ENCODE measurements around the gene EYS.
"Not testable (repeated sequence)": the region's sequence is repeated elsewhere in the genome, so short reads cannot be mapped to it uniquely, and the experiment has no call there.

EYS gene

GRCh38 chr6:64250126-64250525, 1456.9 kb downstream of the EYS start:
- H3K4me1 ChIP-seq (ENCODE audit: control extremely low read depth in 1 of 4, control insufficient read depth in 4 of 4, insufficient read depth in 4 of 4, low read length in 3 of 4) = peaks cover 0 to 6% (median 1%) of the 10 kb centered on the region in 4 experiments
- 100% methylated on average over 1 of the region's 3 CpGs for WGBS (ENCODE audit: insufficient coverage)
- H3K27ac ChIP-seq (ENCODE audit: insufficient read depth in 1 of 2, low read depth in 1 of 2, low read length in 2 of 2, poor library complexity in 1 of 2, severe bottlenecking in 2 of 2) = no peak overlapping the region
- H3K27me3 ChIP-seq (replicated peaks in 2 of 5; ENCODE audit: control insufficient read depth in 4 of 5, insufficient read depth in 5 of 5, low read length in 4 of 5) = no peaks in the 10 kb centered on the region
- no peak overlapping the region for H3K4me3 ChIP-seq (ENCODE audit: control insufficient read depth in 1 of 7, extremely low read depth in 1 of 7, insufficient read depth in 4 of 7, low read depth in 2 of 7, low read length in 6 of 7)
- no peak for DNase-seq
- no peaks in the 10 kb centered on the region for H3K9me3 ChIP-seq (ENCODE audit: control extremely low read depth in 1 of 5, control insufficient read depth in 4 of 5, insufficient read depth in 2 of 5, low read depth in 1 of 5, low read length in 4 of 5)
- ChIA-PET CTCF (no interaction called here), POLR2A (no interaction called here)
- H3K36me3 ChIP-seq (ENCODE audit: control insufficient read depth in 4 of 4, insufficient read depth in 4 of 4, low read length in 3 of 4) = no peaks in the 10 kb centered on the region

GRCh38 chr6:64249115-64249514, 1457.9 kb downstream of the EYS start:
- H3K4me1 ChIP-seq (ENCODE audit: control extremely low read depth in 1 of 4, control insufficient read depth in 4 of 4, insufficient read depth in 4 of 4, low read length in 3 of 4) = peaks cover 0 to 3% (median under 1%) of the 10 kb centered on the region in 4 experiments
- ChIA-PET CTCF (no interaction called here), POLR2A (no interaction called here)
- no peak overlapping the region for H3K27ac ChIP-seq (ENCODE audit: insufficient read depth in 1 of 2, low read depth in 1 of 2, low read length in 2 of 2, poor library complexity in 1 of 2, severe bottlenecking in 2 of 2)
- H3K4me3 ChIP-seq (ENCODE audit: control insufficient read depth in 1 of 7, extremely low read depth in 1 of 7, insufficient read depth in 4 of 7, low read depth in 2 of 7, low read length in 6 of 7) = no peak overlapping the region
- no peaks in the 10 kb centered on the region for H3K36me3 ChIP-seq (ENCODE audit: control insufficient read depth in 4 of 4, insufficient read depth in 4 of 4, low read length in 3 of 4)
- H3K9me3 ChIP-seq (ENCODE audit: control extremely low read depth in 1 of 5, control insufficient read depth in 4 of 5, insufficient read depth in 2 of 5, low read depth in 1 of 5, low read length in 4 of 5) = no peaks in the 10 kb centered on the region
- no peaks in the 10 kb centered on the region for H3K27me3 ChIP-seq (replicated peaks in 2 of 5; ENCODE audit: control insufficient read depth in 4 of 5, insufficient read depth in 5 of 5, low read length in 4 of 5)
- DNase-seq = no peak
- WGBS (ENCODE audit: insufficient coverage) = no CpG with 5 or more reads among the region's 1 CpG

GRCh38 chr6:64243618-64244017, 1463.4 kb downstream of the EYS start:
- Histone ChIP-seq H3K4me1 (ENCODE audit: control extremely low read depth in 1 of 4, control insufficient read depth in 4 of 4, insufficient read depth in 4 of 4, low read length in 3 of 4) (peaks cover 0 to 3% (median 0%) of the 10 kb centered on the region in 4 experiments), H3K27ac (ENCODE audit: insufficient read depth in 1 of 2, low read depth in 1 of 2, low read length in 2 of 2, poor library complexity in 1 of 2, severe bottlenecking in 2 of 2) (no peak overlapping the region), H3K9me3 (ENCODE audit: control extremely low read depth in 1 of 5, control insufficient read depth in 4 of 5, insufficient read depth in 2 of 5, low read depth in 1 of 5, low read length in 4 of 5) (peaks cover 0 to 2% (median 0%) of the 10 kb centered on the region in 5 experiments), H3K4me3 (ENCODE audit: control insufficient read depth in 1 of 7, extremely low read depth in 1 of 7, insufficient read depth in 4 of 7, low read depth in 2 of 7, low read length in 6 of 7) (no peak overlapping the region), H3K36me3 (ENCODE audit: control insufficient read depth in 4 of 4, insufficient read depth in 4 of 4, low read length in 3 of 4) (no peaks in the 10 kb centered on the region), H3K27me3 (replicated peaks in 2 of 5; ENCODE audit: control insufficient read depth in 4 of 5, insufficient read depth in 5 of 5, low read length in 4 of 5) (no peaks in the 10 kb centered on the region)
- POLR2A ChIA-PET = no interaction called here
- CTCF ChIA-PET = no interaction called here
- no peak for DNase-seq

- 100% methylated on average over 1 of the region's 2 CpGs for WGBS (ENCODE audit: insufficient coverage)
- H3K9me3 ChIP-seq (ENCODE audit: control extremely low read depth in 1 of 5, control insufficient read depth in 4 of 5, insufficient read depth in 2 of 5, low read depth in 1 of 5, low read length in 4 of 5); DNase-seq: not testable (repeated sequence)
These were observed 1468.1 kb downstream of the EYS start for GRCh38 chr6:64238908-64239307.

GRCh38 chr6:64238071-64238470, 1469.0 kb downstream of the EYS start:
- H3K27ac ChIP-seq (ENCODE audit: insufficient read depth in 1 of 2, low read depth in 1 of 2, low read length in 2 of 2, poor library complexity in 1 of 2, severe bottlenecking in 2 of 2) = no peak overlapping the region
- peaks cover 0 to 2% (median 0%) of the 10 kb centered on the region in 5 experiments for H3K9me3 ChIP-seq (ENCODE audit: control extremely low read depth in 1 of 5, control insufficient read depth in 4 of 5, insufficient read depth in 2 of 5, low read depth in 1 of 5, low read length in 4 of 5)
- ChIA-PET POLR2A (no interaction called here), CTCF (no interaction called here)
- H3K4me1 ChIP-seq (ENCODE audit: control extremely low read depth in 1 of 4, control insufficient read depth in 4 of 4, insufficient read depth in 4 of 4, low read length in 3 of 4) = no peaks in the 10 kb centered on the region
- no peak overlapping the region for H3K4me3 ChIP-seq (ENCODE audit: control insufficient read depth in 1 of 7, extremely low read depth in 1 of 7, insufficient read depth in 4 of 7, low read depth in 2 of 7, low read length in 6 of 7)
- H3K36me3 ChIP-seq (ENCODE audit: control insufficient read depth in 4 of 4, insufficient read depth in 4 of 4, low read length in 3 of 4) = no peaks in the 10 kb centered on the region
- WGBS (ENCODE audit: insufficient coverage) = 92% methylated on average over 2 of the region's 3 CpGs
- H3K27me3 ChIP-seq (replicated peaks in 2 of 5; ENCODE audit: control insufficient read depth in 4 of 5, insufficient read depth in 5 of 5, low read length in 4 of 5) = no peaks in the 10 kb centered on the region
- DNase-seq = no peak

More at GRCh38 chr6:64238908-64239307, 1468.1 kb downstream of the EYS start:
- H3K4me1 ChIP-seq (ENCODE audit: control extremely low read depth in 1 of 4, control insufficient read depth in 4 of 4, insufficient read depth in 4 of 4, low read length in 3 of 4); H3K27ac ChIP-seq (ENCODE audit: insufficient read depth in 1 of 2, low read depth in 1 of 2, low read length in 2 of 2, poor library complexity in 1 of 2, severe bottlenecking in 2 of 2); H3K27me3 ChIP-seq (replicated peaks in 2 of 5; ENCODE audit: control insufficient read depth in 4 of 5, insufficient read depth in 5 of 5, low read length in 4 of 5); H3K4me3 ChIP-seq (ENCODE audit: control insufficient read depth in 1 of 7, extremely low read depth in 1 of 7, insufficient read depth in 4 of 7, low read depth in 2 of 7, low read length in 6 of 7); POLR2A ChIA-PET; H3K36me3 ChIP-seq (ENCODE audit: control insufficient read depth in 4 of 4, insufficient read depth in 4 of 4, low read length in 3 of 4): not testable (repeated sequence)
- CTCF ChIA-PET = interaction anchor here (1.0 kb wide), 1 partner anchor 124 kb away, joined by 3 read pairs; no protein-coding TSS in a partner anchor

- Histone ChIP-seq H3K27ac (ENCODE audit: insufficient read depth in 1 of 2, low read depth in 1 of 2, low read length in 2 of 2, poor library complexity in 1 of 2, severe bottlenecking in 2 of 2) (no peak overlapping the region), H3K4me3 (ENCODE audit: control insufficient read depth in 1 of 7, extremely low read depth in 1 of 7, insufficient read depth in 4 of 7, low read depth in 2 of 7, low read length in 6 of 7) (no peak overlapping the region), H3K36me3 (ENCODE audit: control insufficient read depth in 4 of 4, insufficient read depth in 4 of 4, low read length in 3 of 4) (no peaks in the 10 kb centered on the region), H3K27me3 (replicated peaks in 2 of 5; ENCODE audit: control insufficient read depth in 4 of 5, insufficient read depth in 5 of 5, low read length in 4 of 5) (no peaks in the 10 kb centered on the region), H3K4me1 (ENCODE audit: control extremely low read depth in 1 of 4, control insufficient read depth in 4 of 4, insufficient read depth in 4 of 4, low read length in 3 of 4) (no peaks in the 10 kb centered on the region), H3K9me3 (ENCODE audit: control extremely low read depth in 1 of 5, control insufficient read depth in 4 of 5, insufficient read depth in 2 of 5, low read depth in 1 of 5, low read length in 4 of 5) (no peaks in the 10 kb centered on the region)
- no peak for DNase-seq
- CTCF ChIA-PET = no interaction called here
- 78% methylated on average over 2 of the region's 3 CpGs for WGBS (ENCODE audit: insufficient coverage)
- POLR2A ChIA-PET = no interaction called here
These were observed 1473.3 kb downstream of the EYS start for GRCh38 chr6:64233746-64234145.

- no CpG with 5 or more reads among the region's 4 CpGs for WGBS (ENCODE audit: insufficient coverage)
- Histone ChIP-seq H3K4me3 (ENCODE audit: control insufficient read depth in 1 of 7, extremely low read depth in 1 of 7, insufficient read depth in 4 of 7, low read depth in 2 of 7, low read length in 6 of 7) (no peak overlapping the region), H3K27me3 (replicated peaks in 2 of 5; ENCODE audit: control insufficient read depth in 4 of 5, insufficient read depth in 5 of 5, low read length in 4 of 5) (no peaks in the 10 kb centered on the region), H3K36me3 (ENCODE audit: control insufficient read depth in 4 of 4, insufficient read depth in 4 of 4, low read length in 3 of 4) (no peaks in the 10 kb centered on the region), H3K27ac (ENCODE audit: insufficient read depth in 1 of 2, low read depth in 1 of 2, low read length in 2 of 2, poor library complexity in 1 of 2, severe bottlenecking in 2 of 2) (no peak overlapping the region), H3K4me1 (ENCODE audit: control extremely low read depth in 1 of 4, control insufficient read depth in 4 of 4, insufficient read depth in 4 of 4, low read length in 3 of 4) (no peaks in the 10 kb centered on the region), H3K9me3 (ENCODE audit: control extremely low read depth in 1 of 5, control insufficient read depth in 4 of 5, insufficient read depth in 2 of 5, low read depth in 1 of 5, low read length in 4 of 5) (no peaks in the 10 kb centered on the region)
- CTCF ChIA-PET = no interaction called here
- POLR2A ChIA-PET = no interaction called here
- no peak for DNase-seq
These were observed 1475.1 kb downstream of the EYS start for GRCh38 chr6:64231928-64232327.
